ENCODE data around the gene TRMT1L. TPM values are rescaled to one million over a fixed set of nuclear protein-coding genes. Genes with fewer than 3 reads are reported as not detected.

TRMT1L gene
- total and polyA plus RNA-seq, 2 of the 8 experiments (the other 6 are each of a cell fraction or from before 2014, with no cell fraction given), result 13.8 to 22.3 TPM

DNA sequence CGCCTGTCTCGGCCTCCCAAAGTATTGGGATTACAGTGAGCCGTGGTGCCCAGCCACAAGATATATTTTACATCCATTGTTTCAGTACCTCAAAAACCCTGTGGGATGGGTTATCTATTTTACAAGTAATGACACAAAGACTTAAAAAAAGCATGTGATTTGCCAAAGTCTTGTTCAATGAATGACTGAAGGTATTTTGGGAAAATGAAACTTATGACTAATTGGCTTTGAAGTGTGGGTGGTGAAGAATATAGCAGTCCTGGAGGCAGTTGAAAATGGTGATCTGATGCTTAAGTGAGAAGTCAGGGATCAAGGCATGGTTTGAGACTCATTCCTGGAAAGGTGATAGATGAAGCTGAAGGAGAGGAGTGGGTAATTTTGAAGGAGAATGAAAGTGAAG, 3.2 kb upstream of the TRMT1L start:
- Histone ChIP-seq H3K23ac (ENCODE audit: insufficient read length) (no peak overlapping the region), H3K27me3 (replicated peaks in 1 of 4; ENCODE audit: control insufficient read depth in 3 of 4, extremely low read depth in 1 of 4, insufficient read depth in 3 of 4, low read length in 3 of 4) (no peaks in the 10 kb centered on the region), H2BK15ac (ENCODE audit: low read length) (no peak overlapping the region), H3K27ac (ENCODE audit: low read depth, low read length) (no peak overlapping the region), H2AK5ac (ENCODE audit: low read depth, low read length) (no peak overlapping the region), H3K14ac (ENCODE audit: insufficient read length) (no peak overlapping the region), H3K79me1 (ENCODE audit: low read depth, low read length) (no peaks in the 10 kb centered on the region), H2BK20ac (ENCODE audit: low read length) (no peak overlapping the region), H4K20me1 (replicated peaks in 1 of 2; ENCODE audit: control insufficient read depth in 1 of 2, insufficient read depth in 2 of 2, low read length in 2 of 2) (no peaks in the 10 kb centered on the region), H3K79me2 (ENCODE audit: control insufficient read depth in 1 of 2, insufficient read depth in 2 of 2, low read length in 2 of 2) (peaks cover 0 to 9% of the 10 kb centered on the region in 2 experiments; a peak in 2 of 4 replicates), H3K9ac (replicated peaks in 1 of 4; ENCODE audit: extremely low read depth in 1 of 4, low read depth in 3 of 4, low read length in 3 of 4) (no peak overlapping the region), H3K9me3 (ENCODE audit: insufficient read depth in 2 of 2, low read depth in 1 of 2, low read length in 1 of 2) (no peaks in the 10 kb centered on the region), H4K5ac (ENCODE audit: insufficient read length, low read depth, low read length) (no peak overlapping the region), H4K8ac (ENCODE audit: extremely low read depth, insufficient read depth, low read length) (no peak overlapping the region), H2BK12ac (ENCODE audit: low read depth, low read length) (no peak overlapping the region), H3K56ac (replicated peaks; ENCODE audit: insufficient read length, low read depth, low read length) (no peak overlapping the region), H3K4me1 (replicated peaks in 1 of 4; ENCODE audit: control insufficient read depth in 3 of 4, insufficient read depth in 4 of 4, low read length in 3 of 4) (no peaks in the 10 kb centered on the region; a peak in 3 of 7 replicates), H2AFZ (ENCODE audit: low read length) (no peak overlapping the region), H2BK5ac (ENCODE audit: low read depth, low read length) (no peak overlapping the region), H3K4me2 (ENCODE audit: insufficient read depth in 1 of 2, low read depth in 2 of 2, low read length in 2 of 2) (no peak overlapping the region), H3K4me3 (ENCODE audit: extremely low read depth in 1 of 4, insufficient read depth in 2 of 4, low read depth in 3 of 4, low read length in 4 of 4) (no peak overlapping the region), H3K18ac (ENCODE audit: extremely low read depth, low read length) (no peak overlapping the region), H4K91ac (replicated peaks; ENCODE audit: insufficient read length, low read length) (no peak overlapping the region), H3K23me2 (ENCODE audit: low read depth, low read length) (peaks cover 13% of the 10 kb centered on the region), H3K36me3 (ENCODE audit: control insufficient read depth in 2 of 4, insufficient read depth in 4 of 4, low read length in 3 of 4) (no peaks in the 10 kb centered on the region), H2BK120ac (replicated peaks; ENCODE audit: low read depth, low read length) (no peak overlapping the region), H3K4ac (replicated peaks; ENCODE audit: insufficient read length, low read depth, low read length) (no peak overlapping the region)
- DNase-seq (ENCODE audit: low read depth in 1 of 2, low spot score in 2 of 2), result no peak
- ChIA-PET POLR2A (ENCODE audit: partially characterized antibody) (interaction anchor here (0.7 kb wide), 1 partner anchor 340 kb away, joined by 3 read pairs; no protein-coding TSS in a partner anchor), CTCF (ENCODE audit: partially characterized antibody) (interaction anchor here (8.0 kb wide), 1 partner anchor 10 kb away, joined by 60 read pairs; no protein-coding TSS in a partner anchor)
- 94% methylated on average over 3 of the region's 3 CpGs; no CpG with 5 or more reads in 1 of the 2 experiments for WGBS, 2 experiments (ENCODE audit: extremely low coverage in 1 of 2, insufficient coverage in 1 of 2, insufficient read length in 1 of 2, insufficient replicate concordance in 2 of 2, low coverage in 1 of 2, low lambda C conversion rate in 2 of 2, missing lambda C conversion rate in 1 of 2)
- no peak for FAIRE-seq
- no peak for TF ChIP-seq JUN (IDR thresholded peaks at IDR 0.05; ENCODE audit: low read depth, low read length)
- TF ChIP-seq SRF (IDR thresholded peaks at IDR 0.05; ENCODE audit: low read depth, low read length), result no peak
- TF ChIP-seq TAF1 (IDR thresholded peaks at IDR 0.05; ENCODE audit: low read depth, low read length), result no peak
- TF ChIP-seq BCL11A (IDR thresholded peaks at IDR 0.05; ENCODE audit: low read depth in 2 of 2, low read length in 2 of 2), result no peak
- TF ChIP-seq KDM1A (IDR thresholded peaks at IDR 0.05; ENCODE audit: borderline replicate concordance, low read length), result no peak
- no peak for TF ChIP-seq POU5F1 (IDR thresholded peaks at IDR 0.05; ENCODE audit: low read depth, low read length)
- TF ChIP-seq SIX5 (IDR thresholded peaks at IDR 0.05; ENCODE audit: low read depth, low read length), result no peak
- TF ChIP-seq RAD21 (IDR thresholded peaks at IDR 0.05 in 1 of 2, conservative IDR thresholded peaks at IDR 0.05 in 1 of 2; ENCODE audit: low read depth in 2 of 2, low read length in 2 of 2), result no peak
- no peak for TF ChIP-seq TAF7 (optimal IDR thresholded peaks at IDR 0.05; ENCODE audit: borderline replicate concordance, low read depth, low read length)
- no peak for TF ChIP-seq SIN3A (conservative IDR thresholded peaks at IDR 0.05 in 1 of 2, IDR thresholded peaks at IDR 0.05 in 1 of 2; ENCODE audit: low read depth in 1 of 2, low read length in 2 of 2)
- TF ChIP-seq SIRT6 (IDR thresholded peaks at IDR 0.05; ENCODE audit: low read length), result no peak

Data from H1 (cell line).